Uterus (tissue), 4 donors: Measurements from ENCODE around the gene FRMD4B. TPM values are rescaled to one million over a fixed set of nuclear protein-coding genes. Genes with fewer than 3 reads are reported as not detected.

Experiments
- DNase-seq, 2 donors: peaks; one replicate each; pipeline ENCODE4 v3.0.0-alpha.2; 2019 to 2020
- H3K27ac ChIP-seq, 2 donors: fragments of 200-600 bp; sonication (generic); 1 replicate in 1 of 2; 2 replicates in 1 of 2; pipeline ENCODE4 v1.5.1; 2016 to 2018
- H3K27me3 ChIP-seq, 2 donors: fragments of 200-600 bp; sonication (generic); one replicate each; pipeline ENCODE4 v1.5.1; 2018 to 2019; ENCODE audit warnings: control low read depth in 1 of 2
- H3K36me3 ChIP-seq, 2 donors: fragments of 200-600 bp; sonication (generic); one replicate each; pipeline ENCODE4 v1.5.1; 2019; ENCODE audit warnings: control low read depth in 1 of 2
- H3K4me1 ChIP-seq, 2 donors: fragments of 200-600 bp; sonication (generic); one replicate each; pipeline ENCODE4 v1.5.1; 2018 to 2019; ENCODE audit warnings: control low read depth in 1 of 2
- H3K4me3 ChIP-seq, 2 donors: fragments of 200-600 bp; sonication (generic); 1 replicate in 1 of 2; 2 replicates in 1 of 2; pipeline ENCODE4 v1.5.1; 2018 to 2019; ENCODE audit warnings: mild to moderate bottlenecking in 1 of 2
- H3K9me3 ChIP-seq, 2 donors: fragments of 200-600 bp; sonication (generic); one replicate each; pipeline ENCODE4 v1.5.1; 2019; ENCODE audit warnings: control low read depth in 1 of 2
- CTCF ChIP-seq, 4 experiments: fragments of 200-600 bp in 2 of 4; fragments of 450-650 bp in 2 of 4; sonication (generic) in 2 of 4; IDR thresholded peaks; one replicate each; pipeline ENCODE4 v1.5.1; 2016 to 2019; ENCODE audit warnings: antibody characterized with exemption in 4 of 4, mild to moderate bottlenecking in 2 of 4, moderate library complexity in 1 of 4
- POLR2A ChIP-seq, 2 donors: fragments of 450-650 bp; IDR thresholded peaks; one replicate each; pipeline ENCODE4 v1.6.1; 2016; ENCODE audit warnings: antibody characterized with exemption in 2 of 2, mild to moderate bottlenecking in 1 of 2, moderate library complexity in 1 of 2
- intact Hi-C: fragments of 100-400 bp; cut with DNase I; formaldehyde crosslinking; loops from one replicate; pipeline ENCODE4 v1.15.1; 2023; ENCODE audit warnings: low total_unique reads
- total RNA-seq, 4 donors: library from RNA; depleted of rRNA in 3 of 4; stranded (reverse); fragments of >200 nt in 3 of 4; gene quantifications; one replicate each; pipeline versions ENCODE4 v1.1.0 to v1.2.4, GENCODE V29; 2014 to 2023
- donor health status: DM: yes; HTN: yes; CAD: no.

Gene FRMD4B
- total RNA-seq, 4 donors from 2014 or later, result 9.4 to 87.0 (median 23.6) TPM

DNA sequence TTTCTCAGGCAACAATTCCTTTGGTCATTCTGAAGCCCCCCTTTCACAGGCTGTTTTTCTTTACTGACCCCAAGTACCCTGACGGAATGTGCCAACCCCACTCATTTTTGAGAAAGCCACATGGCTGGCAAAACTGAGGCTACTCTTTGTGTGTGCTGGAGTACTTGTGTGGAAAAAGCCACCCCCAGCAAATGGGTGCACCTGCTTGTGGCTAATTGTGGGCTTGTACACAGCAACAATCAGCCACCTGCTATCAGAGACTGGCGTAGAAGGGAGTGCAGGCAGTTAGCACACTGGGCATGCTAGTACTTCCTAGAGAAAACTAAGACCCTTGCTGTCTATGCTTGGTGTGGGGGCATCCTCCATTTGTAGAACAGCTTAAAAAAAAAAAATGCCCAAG lies 153.4 kb downstream of the FRMD4B start:
- no peaks in the 10 kb centered on the region for H3K9me3 ChIP-seq
- TF ChIP-seq POLR2A (IDR thresholded peaks at IDR 0.05) (no peak), CTCF (IDR thresholded peaks at IDR 0.05) (no peak)
- no peaks in the 10 kb centered on the region for H3K4me1 ChIP-seq
- no peak for DNase-seq
- intact Hi-C loops, result no loop called here
- H3K4me3 ChIP-seq, result no peak overlapping the region
- no peaks in the 10 kb centered on the region for H3K36me3 ChIP-seq
- H3K27me3 ChIP-seq, result no peaks in the 10 kb centered on the region
- no peak overlapping the region for H3K27ac ChIP-seq

GRCh38 chr3:69231929-69232440 lies 153.9 kb downstream of the FRMD4B start:
- DNase-seq, result no peak
- TF ChIP-seq CTCF (IDR thresholded peaks at IDR 0.05) (no peak), POLR2A (IDR thresholded peaks at IDR 0.05) (no peak)
- no peaks in the 10 kb centered on the region for H3K36me3 ChIP-seq
- no peak overlapping the region for H3K4me3 ChIP-seq
- H3K27ac ChIP-seq, result no peak overlapping the region
- no peaks in the 10 kb centered on the region for H3K9me3 ChIP-seq
- H3K4me1 ChIP-seq, result no peaks in the 10 kb centered on the region
- no peaks in the 10 kb centered on the region for H3K27me3 ChIP-seq
- intact Hi-C loops, result no loop called here

DNA sequence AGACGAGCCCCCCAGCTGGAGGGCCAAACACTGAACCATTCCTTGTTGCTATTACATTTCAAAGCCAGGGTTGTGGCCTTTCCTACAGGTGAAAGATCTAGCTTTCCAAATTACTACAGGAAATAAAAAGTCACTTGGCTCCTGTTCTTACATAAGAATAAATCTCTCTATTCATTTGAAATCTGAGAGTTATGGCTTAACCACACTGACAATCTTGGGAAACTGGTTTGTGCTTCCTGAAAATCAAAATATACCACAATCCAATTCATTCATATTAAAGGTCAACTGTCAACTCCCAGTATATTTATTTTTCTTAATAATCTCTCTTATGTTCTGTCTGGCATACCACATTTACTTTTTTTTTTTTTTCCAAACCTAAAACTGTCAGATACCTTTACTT lies 159.8 kb downstream of the FRMD4B start:
- no peak for DNase-seq
- H3K27me3 ChIP-seq, result no peaks in the 10 kb centered on the region
- H3K36me3 ChIP-seq, result no peaks in the 10 kb centered on the region
- no peaks in the 10 kb centered on the region for H3K4me1 ChIP-seq
- no peak overlapping the region for H3K27ac ChIP-seq
- H3K4me3 ChIP-seq, result no peak overlapping the region
- intact Hi-C loops, result no loop called here
- H3K9me3 ChIP-seq, result no peaks in the 10 kb centered on the region
- no peak for TF ChIP-seq POLR2A (IDR thresholded peaks at IDR 0.05)
- TF ChIP-seq CTCF (IDR thresholded peaks at IDR 0.05), result no peak

- no peak for TF ChIP-seq CTCF (IDR thresholded peaks at IDR 0.05)
- no peak for TF ChIP-seq POLR2A (IDR thresholded peaks at IDR 0.05)
- no peaks in the 10 kb centered on the region for H3K36me3 ChIP-seq
- intact Hi-C loops, result no loop called here
- no peaks in the 10 kb centered on the region for H3K27me3 ChIP-seq
- DNase-seq, result no peak
- no peak overlapping the region for H3K27ac ChIP-seq
- H3K4me1 ChIP-seq, result no peaks in the 10 kb centered on the region
- no peaks in the 10 kb centered on the region for H3K9me3 ChIP-seq
- H3K4me3 ChIP-seq, result no peak overlapping the region
These were observed 166.7 kb downstream of the FRMD4B start for GRCh38 chr3:69219101-69219708.

GRCh38 chr3:69218079-69218478 lies 167.8 kb downstream of the FRMD4B start:
- Histone ChIP-seq H3K27ac (no peak overlapping the region), H3K4me3 (no peak overlapping the region), H3K36me3 (no peaks in the 10 kb centered on the region), H3K9me3 (no peaks in the 10 kb centered on the region), H3K27me3 (no peaks in the 10 kb centered on the region), H3K4me1 (no peaks in the 10 kb centered on the region)
- no peak for TF ChIP-seq POLR2A (IDR thresholded peaks at IDR 0.05)
- no peak for DNase-seq
- intact Hi-C loops, result no loop called here

GRCh38 chr3:69216981-69217380 lies 168.9 kb downstream of the FRMD4B start:
- intact Hi-C loops, result no loop called here
- no peak for DNase-seq
- Histone ChIP-seq H3K9me3 (no peaks in the 10 kb centered on the region), H3K27me3 (no peaks in the 10 kb centered on the region), H3K36me3 (no peaks in the 10 kb centered on the region), H3K4me3 (no peak overlapping the region), H3K27ac (no peak overlapping the region), H3K4me1 (no peaks in the 10 kb centered on the region)
- TF ChIP-seq CTCF (IDR thresholded peaks at IDR 0.05), result no peak
- TF ChIP-seq POLR2A (IDR thresholded peaks at IDR 0.05), result no peak
